HEK293 (cell line): ENCODE data around the gene SYNE1.

Experiments
- CTCF ChIA-PET: fragments of 350-600 bp; formaldehyde crosslinking; extraction: SDS; loops from one replicate; lab custom pipeline; 2021; ENCODE audit warnings: antibody characterized with exemption; lab: Yijun Ruan, JAX
- POLR2A ChIA-PET: fragments of 300-600 bp; formaldehyde crosslinking; extraction: SDS; loops from one replicate; lab custom pipeline; 2020; ENCODE audit warnings: antibody characterized with exemption, inconsistent platforms; lab: Yijun Ruan, JAX
- H3K27ac ChIP-seq: fragments of 200-500 bp; sonication (Bioruptor generic); 2 replicates; pipeline ENCODE4 v1.5.1; 2014; ENCODE audit warnings: low read depth, low read length, control low read depth, inconsistent platforms; ENCODE audit errors: extremely low read depth
- H3K36me3 ChIP-seq, 2 experiments: fragments of 200-500 bp in 1 of 2; sonication (Bioruptor generic) in 1 of 2; 1 replicate in 1 of 2; 2 replicates in 1 of 2; pipeline ENCODE4 v1.5.1; 2014 to 2017; ENCODE audit warnings: inconsistent platforms in 2 of 2, low read length in 2 of 2; ENCODE audit not compliant: control insufficient read depth in 2 of 2, insufficient read depth in 1 of 2
- H3K4me1 ChIP-seq: fragments of 200-500 bp; sonication (Bioruptor generic); 2 replicates; pipeline ENCODE4 v1.5.1; 2014; ENCODE audit warnings: mild to moderate bottlenecking, low read length, inconsistent platforms; ENCODE audit not compliant: control insufficient read depth, insufficient read depth
- H3K4me3 ChIP-seq: 2 replicates; pipeline ENCODE4 v1.5.1; 2011; ENCODE audit warnings: low read depth, mild to moderate bottlenecking, control low read depth, low read length, moderate library complexity
- H3K9me3 ChIP-seq: fragments of 200-500 bp; sonication (Bioruptor generic); 2 replicates; pipeline ENCODE4 v1.5.1; 2014; ENCODE audit warnings: low read depth, low read length, inconsistent platforms; ENCODE audit not compliant: control insufficient read depth, insufficient read depth
- GLI2 ChIP-seq: fragments of 450-650 bp; formaldehyde crosslinking; IDR thresholded peaks from 2 replicates; pipeline ENCODE4; 2017; ENCODE audit warnings: missing biosample characterization, missing genetic modification characterization, low read depth, borderline replicate concordance
- MEIS1 ChIP-seq: sonication (generic); formaldehyde crosslinking; IDR thresholded peaks from 2 replicates; pipeline ENCODE4 v1.8.1; 2022; ENCODE audit warnings: missing genetic modification reagents, mild to moderate bottlenecking, borderline replicate concordance
- ZBTB21 ChIP-seq: fragments of 450-650 bp; formaldehyde crosslinking; IDR thresholded peaks from 2 replicates; pipeline ENCODE4 v1.5.1; 2017; ENCODE audit warnings: missing biosample characterization, missing genetic modification characterization
- ZBTB7A ChIP-seq: fragments of 450-650 bp; formaldehyde crosslinking; IDR thresholded peaks from 2 replicates; pipeline ENCODE4 v1.5.1; 2016; ENCODE audit warnings: low read depth, missing biosample characterization, missing genetic modification characterization
- ZEB2 ChIP-seq: fragments of 450-650 bp; formaldehyde crosslinking; IDR thresholded peaks from 2 replicates; pipeline ENCODE4 v1.5.1; 2016; ENCODE audit warnings: missing biosample characterization, missing genetic modification characterization
- ZFP3 ChIP-seq: fragments of 450-650 bp; formaldehyde crosslinking; IDR thresholded peaks from 2 replicates; pipeline ENCODE4 v1.5.1; 2016; ENCODE audit warnings: low read depth, missing biosample characterization, missing genetic modification characterization
- ZNF112 ChIP-seq: fragments of 450-650 bp; formaldehyde crosslinking; IDR thresholded peaks from 2 replicates; pipeline ENCODE4 v1.5.0; 2017; ENCODE audit warnings: missing biosample characterization, missing genetic modification characterization
- ZNF404 ChIP-seq: fragments of 450-650 bp; formaldehyde crosslinking; IDR thresholded peaks from 2 replicates; pipeline ENCODE4 v1.5.1; 2017; ENCODE audit warnings: missing biosample characterization, missing genetic modification characterization
- ZNF423 ChIP-seq: fragments of 450-650 bp; formaldehyde crosslinking; IDR thresholded peaks from 2 replicates; pipeline ENCODE4 v1.5.1; 2016; ENCODE audit warnings: missing biosample characterization, missing genetic modification characterization
- ZNF473 ChIP-seq: fragments of 450-650 bp; formaldehyde crosslinking; IDR thresholded peaks from 2 replicates; pipeline ENCODE4 v1.5.1; 2017; ENCODE audit warnings: missing biosample characterization, missing genetic modification characterization
- ZNF48 ChIP-seq: fragments of 450-650 bp; formaldehyde crosslinking; IDR thresholded peaks from 2 replicates; pipeline ENCODE4 v1.5.1; 2016; ENCODE audit warnings: missing biosample characterization, missing genetic modification characterization
- ZNF521 ChIP-seq: fragments of 450-650 bp; formaldehyde crosslinking; IDR thresholded peaks from 2 replicates; pipeline ENCODE4 v1.5.1; 2017; ENCODE audit warnings: missing biosample characterization, mild to moderate bottlenecking, missing genetic modification characterization
- ZNF560 ChIP-seq: fragments of 450-650 bp; formaldehyde crosslinking; IDR thresholded peaks from 2 replicates; pipeline ENCODE4 v1.5.1; 2017; ENCODE audit warnings: missing biosample characterization, missing genetic modification characterization, borderline replicate concordance
- ZNF596 ChIP-seq: fragments of 450-650 bp; IDR thresholded peaks from 2 replicates; pipeline ENCODE4 v1.5.0; 2018; ENCODE audit warnings: missing biosample characterization, mild to moderate bottlenecking, missing genetic modification characterization, moderate library complexity
- ZNF701 ChIP-seq: fragments of 450-650 bp; formaldehyde crosslinking; IDR thresholded peaks from 2 replicates; pipeline ENCODE4 v1.5.1; 2016; ENCODE audit warnings: missing biosample characterization, missing genetic modification characterization
- TF ChIP-seq, protein P1 (sequence below): fragments of 450-650 bp; formaldehyde crosslinking; IDR thresholded peaks from 2 replicates; pipeline ENCODE4 v1.5.1; 2016; ENCODE audit warnings: missing biosample characterization, missing genetic modification characterization
- TF ChIP-seq, protein P2 (sequence below): fragments of 450-650 bp; formaldehyde crosslinking; IDR thresholded peaks from 2 replicates; pipeline ENCODE4 v1.5.1; 2016; ENCODE audit warnings: missing biosample characterization, missing genetic modification characterization
- TF ChIP-seq, protein P3 (sequence below): fragments of 450-650 bp; formaldehyde crosslinking; IDR thresholded peaks from 2 replicates; pipeline ENCODE4 v1.5.1; 2016; ENCODE audit warnings: missing biosample characterization, missing genetic modification characterization, low read depth
- TF ChIP-seq, protein P4 (sequence below): fragments of 450-650 bp; formaldehyde crosslinking; IDR thresholded peaks from 2 replicates; pipeline ENCODE4 v1.5.1; 2016; ENCODE audit warnings: missing biosample characterization, missing genetic modification characterization
- TF ChIP-seq, protein P5 (sequence below): fragments of 450-650 bp; formaldehyde crosslinking; IDR thresholded peaks from 2 replicates; pipeline ENCODE4 v1.5.1; 2016; ENCODE audit warnings: missing biosample characterization, missing genetic modification characterization

The SYNE1 gene

DNA sequence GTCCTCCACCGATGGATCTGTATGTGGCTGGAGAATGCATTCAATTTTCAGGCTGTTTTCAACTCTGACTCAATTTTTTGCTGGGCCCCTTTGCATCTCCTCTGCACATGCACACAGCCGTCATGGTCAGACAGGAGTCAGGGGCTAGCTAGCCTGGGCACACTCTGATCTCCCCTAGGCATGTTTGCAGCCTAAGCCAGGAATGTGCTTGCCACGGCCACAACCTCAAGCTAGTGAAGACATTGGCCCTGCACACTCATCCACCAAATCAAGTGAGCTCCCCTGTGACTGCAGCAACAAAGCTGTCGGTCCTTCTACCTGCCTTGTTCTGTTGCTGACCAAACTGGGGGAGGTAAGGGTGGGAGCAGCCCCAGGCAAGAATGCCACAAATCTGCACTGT, 529.2 kb downstream of the SYNE1 start:
- Histone ChIP-seq H3K4me1 (no peaks in the 10 kb centered on the region), H3K27ac (no peak overlapping the region), H3K36me3 (no peaks in the 10 kb centered on the region), H3K9me3 (no peaks in the 10 kb centered on the region), H3K4me3 (no peak overlapping the region)
- POLR2A ChIA-PET: no interaction called here
- CTCF ChIA-PET: interaction anchor here (1.0 to 1.3 kb wide), 3 partner anchors 10 to 343 kb away, joined by 3 read pairs; no protein-coding TSS in a partner anchor
- TF ChIP-seq, protein P1, sequence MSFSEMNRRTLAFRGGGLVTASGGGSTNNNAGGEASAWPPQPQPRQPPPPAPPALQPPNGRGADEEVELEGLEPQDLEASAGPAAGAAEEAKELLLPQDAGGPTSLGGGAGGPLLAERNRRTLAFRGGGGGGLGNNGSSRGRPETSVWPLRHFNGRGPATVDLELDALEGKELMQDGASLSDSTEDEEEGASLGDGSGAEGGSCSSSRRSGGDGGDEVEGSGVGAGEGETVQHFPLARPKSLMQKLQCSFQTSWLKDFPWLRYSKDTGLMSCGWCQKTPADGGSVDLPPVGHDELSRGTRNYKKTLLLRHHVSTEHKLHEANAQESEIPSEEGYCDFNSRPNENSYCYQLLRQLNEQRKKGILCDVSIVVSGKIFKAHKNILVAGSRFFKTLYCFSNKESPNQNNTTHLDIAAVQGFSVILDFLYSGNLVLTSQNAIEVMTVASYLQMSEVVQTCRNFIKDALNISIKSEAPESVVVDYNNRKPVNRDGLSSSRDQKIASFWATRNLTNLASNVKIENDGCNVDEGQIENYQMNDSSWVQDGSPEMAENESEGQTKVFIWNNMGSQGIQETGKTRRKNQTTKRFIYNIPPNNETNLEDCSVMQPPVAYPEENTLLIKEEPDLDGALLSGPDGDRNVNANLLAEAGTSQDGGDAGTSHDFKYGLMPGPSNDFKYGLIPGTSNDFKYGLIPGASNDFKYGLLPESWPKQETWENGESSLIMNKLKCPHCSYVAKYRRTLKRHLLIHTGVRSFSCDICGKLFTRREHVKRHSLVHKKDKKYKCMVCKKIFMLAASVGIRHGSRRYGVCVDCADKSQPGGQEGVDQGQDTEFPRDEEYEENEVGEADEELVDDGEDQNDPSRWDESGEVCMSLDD (tag by site-specific recombination): no peak
- TF ChIP-seq MEIS1 (no peak), ZNF473 (tag by site-specific recombination) (no peak), ZEB2 (tag by site-specific recombination) (no peak), ZNF423 (no peak), GLI2 (tag by site-specific recombination) (no peak), ZNF521 (tag by site-specific recombination) (no peak), ZNF596 (no peak), ZNF404 (tag by site-specific recombination) (no peak), ZNF48 (tag by site-specific recombination) (no peak), ZBTB21 (tag by site-specific recombination) (no peak), ZFP3 (tag by site-specific recombination) (no peak), ZNF112 (tag by site-specific recombination) (no peak), ZNF701 (tag by site-specific recombination) (no peak), ZNF560 (no peak), ZBTB7A (tag by site-specific recombination) (no peak)
- TF ChIP-seq, protein P2, sequence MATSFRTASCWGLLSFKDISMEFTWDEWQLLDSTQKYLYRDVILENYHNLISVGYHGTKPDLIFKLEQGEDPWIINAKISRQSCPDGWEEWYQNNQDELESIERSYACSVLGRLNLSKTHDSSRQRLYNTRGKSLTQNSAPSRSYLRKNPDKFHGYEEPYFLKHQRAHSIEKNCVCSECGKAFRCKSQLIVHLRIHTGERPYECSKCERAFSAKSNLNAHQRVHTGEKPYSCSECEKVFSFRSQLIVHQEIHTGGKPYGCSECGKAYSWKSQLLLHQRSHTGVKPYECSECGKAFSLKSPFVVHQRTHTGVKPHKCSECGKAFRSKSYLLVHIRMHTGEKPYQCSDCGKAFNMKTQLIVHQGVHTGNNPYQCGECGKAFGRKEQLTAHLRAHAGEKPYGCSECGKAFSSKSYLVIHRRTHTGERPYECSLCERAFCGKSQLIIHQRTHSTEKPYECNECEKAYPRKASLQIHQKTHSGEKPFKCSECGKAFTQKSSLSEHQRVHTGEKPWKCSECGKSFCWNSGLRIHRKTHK (tag by site-specific recombination): no peak
- TF ChIP-seq, protein P3, sequence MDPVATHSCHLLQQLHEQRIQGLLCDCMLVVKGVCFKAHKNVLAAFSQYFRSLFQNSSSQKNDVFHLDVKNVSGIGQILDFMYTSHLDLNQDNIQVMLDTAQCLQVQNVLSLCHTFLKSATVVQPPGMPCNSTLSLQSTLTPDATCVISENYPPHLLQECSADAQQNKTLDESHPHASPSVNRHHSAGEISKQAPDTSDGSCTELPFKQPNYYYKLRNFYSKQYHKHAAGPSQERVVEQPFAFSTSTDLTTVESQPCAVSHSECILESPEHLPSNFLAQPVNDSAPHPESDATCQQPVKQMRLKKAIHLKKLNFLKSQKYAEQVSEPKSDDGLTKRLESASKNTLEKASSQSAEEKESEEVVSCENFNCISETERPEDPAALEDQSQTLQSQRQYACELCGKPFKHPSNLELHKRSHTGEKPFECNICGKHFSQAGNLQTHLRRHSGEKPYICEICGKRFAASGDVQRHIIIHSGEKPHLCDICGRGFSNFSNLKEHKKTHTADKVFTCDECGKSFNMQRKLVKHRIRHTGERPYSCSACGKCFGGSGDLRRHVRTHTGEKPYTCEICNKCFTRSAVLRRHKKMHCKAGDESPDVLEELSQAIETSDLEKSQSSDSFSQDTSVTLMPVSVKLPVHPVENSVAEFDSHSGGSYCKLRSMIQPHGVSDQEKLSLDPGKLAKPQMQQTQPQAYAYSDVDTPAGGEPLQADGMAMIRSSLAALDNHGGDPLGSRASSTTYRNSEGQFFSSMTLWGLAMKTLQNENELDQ (tag by site-specific recombination): no peak
- TF ChIP-seq, protein P4, sequence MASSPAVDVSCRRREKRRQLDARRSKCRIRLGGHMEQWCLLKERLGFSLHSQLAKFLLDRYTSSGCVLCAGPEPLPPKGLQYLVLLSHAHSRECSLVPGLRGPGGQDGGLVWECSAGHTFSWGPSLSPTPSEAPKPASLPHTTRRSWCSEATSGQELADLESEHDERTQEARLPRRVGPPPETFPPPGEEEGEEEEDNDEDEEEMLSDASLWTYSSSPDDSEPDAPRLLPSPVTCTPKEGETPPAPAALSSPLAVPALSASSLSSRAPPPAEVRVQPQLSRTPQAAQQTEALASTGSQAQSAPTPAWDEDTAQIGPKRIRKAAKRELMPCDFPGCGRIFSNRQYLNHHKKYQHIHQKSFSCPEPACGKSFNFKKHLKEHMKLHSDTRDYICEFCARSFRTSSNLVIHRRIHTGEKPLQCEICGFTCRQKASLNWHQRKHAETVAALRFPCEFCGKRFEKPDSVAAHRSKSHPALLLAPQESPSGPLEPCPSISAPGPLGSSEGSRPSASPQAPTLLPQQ: no peak
- TF ChIP-seq, protein P5, sequence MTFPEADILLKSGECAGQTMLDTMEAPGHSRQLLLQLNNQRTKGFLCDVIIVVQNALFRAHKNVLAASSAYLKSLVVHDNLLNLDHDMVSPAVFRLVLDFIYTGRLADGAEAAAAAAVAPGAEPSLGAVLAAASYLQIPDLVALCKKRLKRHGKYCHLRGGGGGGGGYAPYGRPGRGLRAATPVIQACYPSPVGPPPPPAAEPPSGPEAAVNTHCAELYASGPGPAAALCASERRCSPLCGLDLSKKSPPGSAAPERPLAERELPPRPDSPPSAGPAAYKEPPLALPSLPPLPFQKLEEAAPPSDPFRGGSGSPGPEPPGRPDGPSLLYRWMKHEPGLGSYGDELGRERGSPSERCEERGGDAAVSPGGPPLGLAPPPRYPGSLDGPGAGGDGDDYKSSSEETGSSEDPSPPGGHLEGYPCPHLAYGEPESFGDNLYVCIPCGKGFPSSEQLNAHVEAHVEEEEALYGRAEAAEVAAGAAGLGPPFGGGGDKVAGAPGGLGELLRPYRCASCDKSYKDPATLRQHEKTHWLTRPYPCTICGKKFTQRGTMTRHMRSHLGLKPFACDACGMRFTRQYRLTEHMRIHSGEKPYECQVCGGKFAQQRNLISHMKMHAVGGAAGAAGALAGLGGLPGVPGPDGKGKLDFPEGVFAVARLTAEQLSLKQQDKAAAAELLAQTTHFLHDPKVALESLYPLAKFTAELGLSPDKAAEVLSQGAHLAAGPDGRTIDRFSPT (tag by site-specific recombination): no peak
- TF ChIP-seq, all 188 proteins: peak for 0
